Non-pigmented ciliary epithelial cell (primary cell): ENCODE measurements around the gene KAT7.
"Not testable (repeated sequence)": the region's sequence is repeated elsewhere in the genome, so short reads cannot be mapped to it uniquely, and the experiment has no call there.

ENCODE experiments used
- DNase-seq: peaks from one replicate; pipeline ENCODE4 v3.0.0-alpha.2; 2010; ENCODE audit warnings: low read depth

Gene KAT7

GRCh38 chr17:49788478-49789242 is at the start of gene KAT7:
Gene KAT7, plus strand, starts transcription at chr17:49788681. Its CDS starts 154 bp downstream, at chr17:49788835.
- DNase-seq, result peak; percentile 97

- no peak for DNase-seq
Observed at GRCh38 chr17:49739641-49740271, 48.7 kb upstream of the KAT7 start.

GRCh38 chr17:49741009-49741691 is 47.3 kb upstream of the KAT7 start:
- DNase-seq, result no peak

DNA sequence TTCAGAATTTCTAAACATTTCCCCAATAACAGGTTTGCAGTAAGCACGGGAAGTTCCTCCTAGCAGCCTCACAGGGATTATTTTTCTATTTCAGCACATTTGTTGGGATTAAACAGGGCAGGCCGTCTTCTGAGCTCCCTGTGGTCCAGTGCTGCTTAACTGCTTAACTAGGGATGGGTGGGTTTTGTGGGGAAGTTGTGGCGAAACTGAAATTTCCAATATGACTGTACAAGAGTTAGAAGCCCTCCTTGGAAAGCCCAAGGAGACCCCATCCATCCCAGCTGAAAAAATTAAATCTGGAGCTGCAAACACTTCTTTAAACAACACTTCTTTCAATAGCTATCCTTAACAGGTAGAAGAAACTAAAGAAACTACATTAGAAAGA is 46.8 kb upstream of the KAT7 start:
- DNase-seq, result no peak

DNA sequence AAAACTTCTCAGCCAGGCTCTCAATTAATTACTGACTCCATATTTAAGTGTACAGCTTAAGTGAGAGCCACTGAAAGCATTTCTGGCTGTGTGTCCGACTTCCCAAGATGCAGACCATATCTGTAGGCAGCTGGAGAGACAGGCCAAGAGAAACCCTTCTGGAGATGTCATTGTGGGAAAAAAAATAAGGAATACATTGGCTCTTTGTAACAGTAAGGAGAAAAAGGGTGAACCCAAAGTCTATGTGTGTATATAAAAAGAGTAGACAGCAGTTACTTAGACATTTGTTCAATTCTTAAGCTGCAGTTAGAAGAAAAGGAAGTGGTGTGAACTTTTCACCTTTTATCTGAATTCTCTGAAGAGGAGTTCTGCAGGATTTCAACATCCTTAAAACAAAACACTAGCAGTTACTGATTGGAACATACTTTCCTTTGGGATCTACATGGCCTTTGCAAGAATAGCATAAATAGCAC is 46.3 kb upstream of the KAT7 start:
- DNase-seq, result no peak

- DNase-seq, result no peak
Observed at GRCh38 chr17:49745175-49746139, 43.0 kb upstream of the KAT7 start.

- DNase-seq, result no peak
Observed at GRCh38 chr17:49746791-49747490, 41.5 kb upstream of the KAT7 start.

- DNase-seq, result no peak
Observed at GRCh38 chr17:49747632-49748031, 40.8 kb upstream of the KAT7 start.

GRCh38 chr17:49748223-49748622 is 40.3 kb upstream of the KAT7 start:
- no peak for DNase-seq

GRCh38 chr17:49748791-49749190 is 39.7 kb upstream of the KAT7 start:
- DNase-seq, result no peak

GRCh38 chr17:49749730-49750129 is 38.8 kb upstream of the KAT7 start:
- DNase-seq, result no peak

DNA sequence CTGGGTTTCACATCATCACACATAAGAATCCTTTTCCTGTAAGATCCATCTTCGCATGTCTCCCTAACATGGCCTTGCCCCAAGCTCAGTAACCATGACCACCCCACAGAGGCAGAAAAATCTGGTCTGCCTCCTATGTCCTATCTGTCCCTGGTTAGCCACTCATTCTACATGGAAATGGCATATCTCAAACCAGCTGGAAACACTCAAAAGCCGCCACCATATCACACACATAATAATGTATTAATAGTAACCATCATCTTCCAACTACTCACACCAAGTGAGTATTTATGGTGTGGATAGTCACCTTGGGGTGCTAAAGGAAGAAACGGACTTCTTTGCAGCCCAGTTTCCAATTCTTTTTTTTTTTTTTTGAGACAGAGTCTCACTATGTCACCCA is 36.0 kb upstream of the KAT7 start:
- no peak for DNase-seq

DNA sequence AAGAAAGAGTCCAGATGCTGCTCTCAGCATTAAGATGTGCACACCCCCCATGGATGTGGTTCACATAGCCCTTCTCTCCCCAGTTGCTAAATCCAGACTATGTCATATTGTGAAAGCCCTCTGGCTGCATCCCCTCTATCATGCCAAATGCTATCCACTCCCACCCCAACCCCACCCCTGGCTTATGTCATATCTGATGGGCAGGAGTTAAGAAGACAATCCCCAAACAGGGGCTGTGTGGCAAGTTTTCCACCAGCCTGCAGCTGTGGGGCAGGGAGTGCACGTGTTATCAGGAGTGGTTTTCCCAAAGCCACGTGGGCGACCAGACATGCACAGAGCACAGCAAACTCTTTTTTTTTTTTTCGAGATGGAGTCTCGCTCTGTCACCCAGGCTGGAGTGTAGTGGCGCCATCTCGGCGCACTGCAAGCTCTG is 34.5 kb upstream of the KAT7 start:
- no peak for DNase-seq

- no peak for DNase-seq
Observed at GRCh38 chr17:49755663-49756283, 32.7 kb upstream of the KAT7 start.

DNA sequence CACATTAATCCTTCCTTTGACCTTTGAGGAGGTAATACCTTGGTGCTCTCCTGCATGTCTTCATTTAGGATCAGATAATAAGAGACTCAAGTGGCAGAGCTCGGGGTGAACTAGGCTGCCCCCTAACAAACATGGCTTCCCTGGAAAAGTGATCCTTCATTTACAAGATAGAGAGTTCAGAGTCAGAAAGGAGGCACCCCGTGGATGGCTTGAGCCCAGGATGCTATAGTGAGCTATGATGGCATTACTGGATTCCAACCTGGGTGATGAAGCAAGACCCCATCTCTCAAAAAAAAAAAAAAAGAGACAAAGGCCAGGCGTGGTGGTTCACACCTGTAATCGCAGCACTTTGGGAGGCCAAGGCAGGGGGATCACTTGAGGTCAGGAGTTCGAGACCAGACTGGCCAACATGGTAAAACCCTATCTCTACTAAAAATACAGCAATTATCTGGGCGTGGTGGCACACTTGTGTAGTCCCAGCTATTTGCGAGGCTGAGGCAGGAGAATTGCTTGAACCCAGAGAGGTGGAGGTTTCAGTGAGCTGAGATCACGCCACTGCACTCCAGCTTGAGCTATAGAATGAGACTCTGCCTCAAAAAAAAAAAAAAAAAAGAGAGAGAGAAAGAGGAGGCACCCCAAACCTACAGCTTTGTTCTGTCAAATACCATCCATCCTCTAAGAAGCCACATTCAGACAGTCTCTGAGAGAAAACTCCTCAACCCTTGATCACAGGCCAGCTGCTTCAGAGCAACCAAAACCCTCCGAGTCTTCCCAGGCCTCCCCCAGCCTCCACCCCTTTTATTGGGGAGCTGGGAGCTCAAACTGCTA is 31.9 kb upstream of the KAT7 start:
- DNase-seq, result no peak

GRCh38 chr17:49757151-49757777 is 31.2 kb upstream of the KAT7 start:
- no peak for DNase-seq

- not testable (repeated sequence) for DNase-seq
Observed at GRCh38 chr17:49758464-49759010, 29.9 kb upstream of the KAT7 start.

- DNase-seq, result no peak
Observed at GRCh38 chr17:49759203-49759602, 29.3 kb upstream of the KAT7 start.

DNA sequence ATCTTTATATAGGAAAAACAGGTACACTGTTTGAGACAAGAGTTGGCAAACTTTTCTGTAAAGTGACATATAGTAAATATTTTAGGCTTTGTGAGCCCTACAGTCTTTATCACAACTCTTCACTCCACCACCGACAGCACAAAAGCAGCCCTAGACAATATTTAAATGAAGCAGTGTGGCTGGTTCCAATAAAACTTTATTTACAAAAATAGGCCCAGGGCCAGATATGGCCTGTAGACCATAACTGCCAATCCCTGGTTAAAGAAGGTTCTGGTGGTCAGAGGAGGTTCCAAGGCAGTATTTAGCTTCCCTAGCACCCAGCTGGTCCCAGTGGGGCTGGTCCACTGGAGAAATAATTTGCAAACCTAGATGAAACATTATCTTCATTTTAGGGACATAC is 28.2 kb upstream of the KAT7 start:
- DNase-seq, result no peak
